Measurements from ENCODE around the gene MCF2L.

- TF ChIP-seq CTCF (IDR thresholded peaks at IDR 0.05) (no peak), POLR2A (IDR thresholded peaks at IDR 0.05) (no peak)
These were observed 27.7 kb downstream of the MCF2L start for GRCh38 chr13:112996671-112997091.
